GM12878 (cell line): Measurements from ENCODE around the gene SRPK2. TPM values are rescaled to one million over a fixed set of nuclear protein-coding genes. Genes with fewer than 3 reads are reported as not detected.

Experiments used
- ATAC-seq: fragments of 200-7000 bp; cut with Tn5 transposase; 3 replicates; pipeline ENCODE4 v1.9.1; 2020; ENCODE audit warnings: mild to moderate bottlenecking, moderate library complexity
- BruUV-seq: library from RNA; stranded (reverse); fragments of 400-500 nt; replicated peaks from 2 replicates; lab custom pipeline; 2021; lab: Mats Ljungman, UMichigan
- CTCF ChIA-PET: fragments of 300-600 bp; sonication (Branson Sonifier 250); formaldehyde crosslinking; extraction: SDS; loops from one replicate; lab custom pipeline; 2021; ENCODE audit warnings: inconsistent platforms; lab: Yijun Ruan, JAX
- POLR2A ChIA-PET: fragments of 350-600 bp; formaldehyde crosslinking; extraction: SDS; loops from one replicate; lab custom pipeline; 2021; ENCODE audit warnings: inconsistent platforms; lab: Charles Lee
- RAD21 ChIA-PET: fragments of 300-600 bp; sonication (Branson Sonifier 250); formaldehyde crosslinking; loops from one replicate; lab custom pipeline; 2023; ENCODE audit warnings: antibody characterized with exemption; ENCODE audit not compliant: unreplicated experiment; lab: Charles Lee
- SMC1A ChIA-PET: fragments of 300-600 bp; sonication (Branson Sonifier 250); formaldehyde crosslinking; loops from one replicate; lab custom pipeline; 2023; ENCODE audit not compliant: unreplicated experiment, uncharacterized antibody; lab: Charles Lee
- DNase-seq: peaks from one replicate; pipeline ENCODE4 v3.0.0-alpha.2; 2011; ENCODE audit warnings: low read depth, low spot score
- FAIRE-seq: peaks from 3 replicates; lab custom pipeline; 2011; peaks lifted over from hg19 to GRCh38; lab: Jason Lieb, UNC
- H2AFZ ChIP-seq: 2 replicates; pipeline ENCODE4 v1.6.0; 2011; ENCODE audit warnings: low read depth, low read length, control low read depth; ENCODE audit not compliant: control insufficient read depth
- H3K27ac ChIP-seq: 2 replicates; pipeline ENCODE4 v1.5.1; 2011; ENCODE audit warnings: control low read depth; ENCODE audit not compliant: control insufficient read depth, insufficient read depth
- H3K27me3 ChIP-seq, 2 experiments: replicated peaks in 1 of 2; 2 replicates each; pipeline versions ENCODE4 v1.6.0 to v1.6.1; 2011; ENCODE audit warnings: low read length in 1 of 2; ENCODE audit not compliant: control insufficient read depth in 2 of 2, insufficient read depth in 2 of 2
- H3K36me3 ChIP-seq, 2 experiments: 2 replicates each; pipeline ENCODE4 v1.5.1; 2011; ENCODE audit warnings: low read length in 1 of 2; ENCODE audit not compliant: control insufficient read depth in 2 of 2, insufficient read depth in 2 of 2
- H3K4me1 ChIP-seq: 2 replicates; pipeline ENCODE4 v1.6.1; 2011; ENCODE audit warnings: mild to moderate bottlenecking, low read length, moderate library complexity, mixed read lengths; ENCODE audit not compliant: control insufficient read depth, insufficient read depth
- H3K4me2 ChIP-seq: 2 replicates; pipeline ENCODE4 v1.6.0; 2011; ENCODE audit warnings: control low read depth; ENCODE audit not compliant: control insufficient read depth, insufficient read depth
- H3K4me3 ChIP-seq: fragments of 200-600 bp; sonication (generic); 2 replicates; pipeline ENCODE4 v1.5.1; 2016
- H3K79me2 ChIP-seq: 2 replicates; pipeline ENCODE4 v1.6.0; 2011; ENCODE audit warnings: low read length; ENCODE audit not compliant: control insufficient read depth, insufficient read depth
- H3K9ac ChIP-seq: 2 replicates; pipeline ENCODE4 v1.8.0; 2011; ENCODE audit warnings: low read length, control low read depth, mixed read lengths; ENCODE audit not compliant: control insufficient read depth, insufficient read depth
- H3K9me3 ChIP-seq: replicated peaks from 3 replicates; pipeline ENCODE4 v1.5.1; 2011; ENCODE audit warnings: mild to moderate bottlenecking, low read length; ENCODE audit not compliant: control insufficient read depth, insufficient read depth
- H4K20me1 ChIP-seq: 2 replicates; pipeline ENCODE4 v1.6.0; 2011; ENCODE audit not compliant: control insufficient read depth, insufficient read depth
- EP300 ChIP-seq, 2 experiments: fragments of 150-350 bp in 1 of 2; IDR thresholded peaks; 2 replicates each; pipeline ENCODE4 v1.6.1; 2011 to 2012; ENCODE audit warnings: low read depth in 2 of 2, low read length in 2 of 2, borderline replicate concordance in 1 of 2, improper control_type of control experiment in 1 of 2, inconsistent platforms in 1 of 2; ENCODE audit not compliant: control insufficient read depth in 1 of 2
- HDGF ChIP-seq: fragments of 450-650 bp; IDR thresholded peaks from 2 replicates; pipeline ENCODE4 v1.6.1; 2016; ENCODE audit warnings: antibody characterized with exemption
- IKZF2 ChIP-seq, 2 experiments: fragments of 450-650 bp; IDR thresholded peaks; 2 replicates each; pipeline ENCODE4 v1.6.1; 2017; ENCODE audit warnings: mild to moderate bottlenecking in 2 of 2, moderate library complexity in 2 of 2
- NBN ChIP-seq: fragments of 450-650 bp; IDR thresholded peaks from 2 replicates; pipeline ENCODE4 v1.6.1; 2016
- WGBS: methylation state at CpG from one replicate; pipeline ENCODE4 v1.1.6; 2016; ENCODE audit warnings: low lambda C conversion rate; ENCODE audit not compliant: insufficient replicate concordance, insufficient coverage; ENCODE audit errors: missing lambda C conversion rate; 5-methylcytosine and 5-hydroxymethylcytosine counted together
- in situ Hi-C: fragments of 300-500 bp; cut with MboI; formaldehyde crosslinking; loops from 9 replicates; pipeline ENCODE4 v1.14.3; 2018; ENCODE audit warnings: mixed read lengths
- intact Hi-C: fragments of 100-400 bp; cut with micrococcal nuclease; formaldehyde crosslinking; loops from one replicate; pipeline ENCODE4 v1.14.2; 2022; ENCODE audit not compliant: unreplicated experiment
- polyA plus RNA-seq, 11 experiments: library from polyadenylated mRNA; depleted of rRNA in 4 of 11; unstranded in 6 of 11; stranded (reverse) in 5 of 11; fragments of >200 nt; fragmentation: Nextera tagmentation in 4 of 11; fragmentation: Illumina TruSeq in 1 of 11; extraction: Ambion mirVana in 4 of 11; extraction: Trizol in 1 of 11; gene quantifications; 1 replicate in 1 of 11; 2 replicates in 10 of 11; pipeline versions ENCODE4 v1.2.1 to v1.2.3, GENCODE V29; 2011 to 2016; ENCODE audit warnings: inconsistent platforms in 2 of 11, missing spikeins in 2 of 11, low read depth in 1 of 11
- total RNA-seq, 4 experiments: library from RNA; depleted of rRNA in 3 of 4; stranded (reverse); fragments of >200 nt in 3 of 4; fragmentation: Illumina TruSeq in 1 of 4; extraction: Trizol in 1 of 4; gene quantifications; 2 replicates each; pipeline versions ENCODE4 v1.2.1 to v1.2.3, GENCODE V29; 2013 to 2021

The SRPK2 gene
- total and polyA plus RNA-seq, 10 of the 15 experiments (the other 5 are each of a cell fraction or from before 2014, with no cell fraction given), result 13.2 to 32.8 (median 24.5) TPM

DNA sequence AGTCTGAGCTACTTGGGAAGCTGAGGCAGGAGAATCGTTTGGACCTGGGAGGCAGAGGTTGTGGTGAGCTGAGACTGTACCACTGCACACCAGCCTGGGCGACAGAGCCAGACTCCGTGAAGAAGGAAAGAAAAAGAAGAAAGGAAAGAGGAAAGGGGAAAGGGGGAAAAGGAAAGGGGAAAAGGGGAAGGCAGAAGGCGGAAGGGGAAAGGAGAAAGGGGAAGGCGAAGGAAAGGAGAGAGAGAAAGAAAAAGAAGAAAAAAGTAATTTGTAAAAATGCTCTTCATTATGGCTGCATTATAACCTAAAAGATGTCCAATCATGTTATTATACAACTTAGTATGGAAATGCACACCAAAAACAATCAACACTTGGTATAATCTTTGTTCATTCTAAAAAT, 110.2 kb downstream of the SRPK2 start:
- Histone ChIP-seq H3K9ac (no peak overlapping the region), H3K27ac (no peak overlapping the region), H3K79me2 (no peaks in the 10 kb centered on the region), H3K4me1 (no peaks in the 10 kb centered on the region), H3K4me2 (no peak overlapping the region), H3K36me3 (no peaks in the 10 kb centered on the region), H3K4me3 (no peak overlapping the region), H2AFZ (no peak overlapping the region), H3K27me3 (no peaks in the 10 kb centered on the region), H4K20me1 (no peaks in the 10 kb centered on the region), H3K9me3 (no peaks in the 10 kb centered on the region)
- in situ Hi-C loops, result no loop called here
- no TSS peak for BruUV-seq
- no peak for DNase-seq
- CTCF ChIA-PET, result interaction anchor here (0.6 to 2.7 kb wide), 3 partner anchors 9 to 120 kb away, joined by 3 to 13 read pairs (median 10); no protein-coding TSS in a partner anchor
- intact Hi-C loops, result no loop called here
- WGBS, result 66% methylated on average over 5 of the region's 5 CpGs
- TF ChIP-seq NBN (no peak), HDGF (0 out of 2 replicates have a peak, but pooled peaks have one; percentile 12)
- SMC1A ChIA-PET, result interaction anchor here (1.0 to 2.6 kb wide), 6 partner anchors 10 to 54 kb away, joined by 3 to 20 read pairs (median 6); no protein-coding TSS in a partner anchor
- no peak for FAIRE-seq
- POLR2A ChIA-PET, result interaction anchor here (0.5 to 1.6 kb wide), 6 partner anchors 10 to 768 kb away, joined by 3 to 8 read pairs (median 4); no protein-coding TSS in a partner anchor
- RAD21 ChIA-PET, result interaction anchor here (0.5 to 2.2 kb wide), 5 partner anchors 29 to 298 kb away, joined by 3 to 14 read pairs (median 5); no protein-coding TSS in a partner anchor
- ATAC-seq, result no peak

- ChIA-PET CTCF (no interaction called here), SMC1A (interaction anchor here (1.6 kb wide), 1 partner anchor 43 kb away, joined by 3 read pairs; no protein-coding TSS in a partner anchor), RAD21 (interaction anchor here (0.6 kb wide), 1 partner anchor 52 kb away, joined by 4 read pairs; no protein-coding TSS in a partner anchor), POLR2A (interaction anchor here (1.0 kb wide), 1 partner anchor 120 kb away, joined by 4 read pairs; no protein-coding TSS in a partner anchor)
- BruUV-seq, result no TSS peak
- H3K9ac ChIP-seq, result no peak overlapping the region
- H3K4me3 ChIP-seq, result no peak overlapping the region
- intact Hi-C loops, result no loop called here
- H3K4me1 ChIP-seq, result no peaks in the 10 kb centered on the region
- H2AFZ ChIP-seq, result no peak overlapping the region
- TF ChIP-seq IKZF2 (IDR thresholded peaks at IDR 0.05), result no peak
- TF ChIP-seq EP300 (IDR thresholded peaks at IDR 0.05; ENCODE audit: borderline replicate concordance in 1 of 2, control insufficient read depth in 1 of 2, low read depth in 2 of 2, low read length in 2 of 2), result 0 out of 4 replicates have a peak, but pooled peaks of 1 of the 2 experiments have one; percentile 23
- H3K4me2 ChIP-seq, result no peak overlapping the region
- peak; percentile 49 for ATAC-seq
- no peak overlapping the region for H3K27ac ChIP-seq
- in situ Hi-C loops, result no loop called here
- no peaks in the 10 kb centered on the region for H4K20me1 ChIP-seq
- no peak for FAIRE-seq
- H3K79me2 ChIP-seq, result no peaks in the 10 kb centered on the region
- H3K36me3 ChIP-seq, result no peaks in the 10 kb centered on the region
- DNase-seq, result no peak
- no peaks in the 10 kb centered on the region for H3K27me3 ChIP-seq
- WGBS, result 97% methylated on average over 6 of the region's 6 CpGs
- H3K9me3 ChIP-seq, result no peaks in the 10 kb centered on the region
Measured at GRCh38 chr7:105277341-105277740, 111.4 kb downstream of the SRPK2 start.
